Activated CD4-positive, alpha-beta T cell treated with anti-CD3 and anti-CD28 coated beads for 36 hours (primary cell): ENCODE results near the gene RNU4-1. TPM values are rescaled to one million over a fixed set of nuclear protein-coding genes. Genes with fewer than 3 reads are reported as not detected.
"Not testable (repeated sequence)": the region's sequence is repeated elsewhere in the genome, so short reads cannot be mapped to it uniquely, and the experiment has no call there.

Experiments used
- ATAC-seq: fragments of 200-7000 bp; cut with Tn5 transposase; one replicate; pipeline ENCODE4 v1.10.0; 2021; ENCODE audit warnings: mild to moderate bottlenecking, moderate library complexity
- CTCF ChIA-PET: fragments of 350-600 bp; sonication (Branson Sonifier 250); formaldehyde crosslinking; loops from one replicate; lab custom pipeline; 2021; ENCODE audit warnings: antibody characterized with exemption; lab: Charles Lee
- POLR2A ChIA-PET: fragments of 350-600 bp; sonication (Branson Sonifier 250); formaldehyde crosslinking; loops from one replicate; lab custom pipeline; 2021; ENCODE audit warnings: antibody characterized with exemption, inconsistent platforms; lab: Charles Lee
- DNase-seq: peaks from one replicate; pipeline ENCODE4 v3.0.0-alpha.2; 2020
- H3K27ac Mint-ChIP-seq: one replicate; pipeline ENCODE4 v1.8.0; 2021; ENCODE audit warnings: mixed read lengths
- H3K27me3 Mint-ChIP-seq: one replicate; pipeline ENCODE4 v1.8.0; 2021; ENCODE audit warnings: mixed read lengths
- H3K36me3 Mint-ChIP-seq: one replicate; pipeline ENCODE4 v1.8.0; 2021; ENCODE audit warnings: low read depth, mixed read lengths
- H3K4me1 Mint-ChIP-seq: one replicate; pipeline ENCODE4 v1.8.0; 2021; ENCODE audit warnings: mixed read lengths
- H3K4me3 Mint-ChIP-seq: one replicate; pipeline ENCODE4 v1.8.0; 2021; ENCODE audit warnings: mild to moderate bottlenecking, moderate library complexity, mixed read lengths
- H3K9me3 Mint-ChIP-seq: one replicate; pipeline ENCODE4 v1.8.0; 2021; ENCODE audit warnings: low read depth, mixed read lengths
- intact Hi-C, 2 experiments: fragments of 100-400 bp; cut with DNase I in 1 of 2; cut with micrococcal nuclease in 1 of 2; formaldehyde crosslinking; loops; one replicate each; pipeline versions ENCODE4 v1.14.2 to v1.15.1; 2022 to 2024; cut with DNase I, micrococcal nuclease
- total RNA-seq, 2 experiments: library from RNA; stranded (reverse); gene quantifications; one replicate each; pipeline ENCODE4 v1.2.3, GENCODE V29; 2021

Gene RNU4-1
- total RNA-seq, 2 experiments from 2014 or later, result 323 to 1,150 TPM

DNA sequence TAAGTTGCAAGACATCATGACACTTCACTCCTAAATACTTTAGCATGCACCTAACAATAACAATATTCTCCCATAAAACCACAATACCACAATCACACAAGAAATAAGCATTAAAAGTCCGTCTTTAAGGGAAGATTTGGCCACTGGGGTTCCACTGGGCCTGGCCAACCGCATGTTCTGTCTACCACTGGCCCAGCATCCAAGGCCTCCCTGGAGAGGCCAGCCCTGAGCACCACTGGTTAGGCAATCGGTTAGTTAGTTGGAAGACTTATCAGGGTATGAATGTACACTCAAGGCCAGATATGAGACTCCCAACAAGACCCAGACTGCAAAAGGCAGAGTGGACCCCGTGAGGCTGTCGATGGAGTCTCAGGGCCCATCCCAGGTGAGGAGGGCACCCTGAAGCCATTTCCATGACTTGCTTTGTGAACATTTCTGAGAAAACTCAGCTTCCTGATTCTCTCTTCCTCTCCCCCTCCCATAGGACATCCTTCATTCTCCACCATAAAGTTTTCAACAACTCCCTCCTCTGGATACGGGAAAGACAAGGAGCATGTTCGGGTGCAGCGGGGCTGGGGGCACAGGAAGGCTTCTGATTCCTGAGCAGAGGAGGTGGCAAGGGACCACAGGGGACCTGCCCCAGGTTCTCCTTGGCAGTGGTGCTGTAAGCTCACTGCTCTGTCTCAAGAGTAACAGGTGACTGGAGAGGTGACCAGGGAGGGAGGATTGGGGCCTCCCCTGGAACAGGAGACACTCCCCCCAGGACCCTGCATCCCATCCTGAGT is 33.4 kb downstream of the RNU4-1 start:
- intact Hi-C loops, result no loop called here
- Mint-ChIP-seq H3K4me1 (peaks cover 88% of the 10 kb centered on the region), H3K36me3 (peaks cover 21% of the 10 kb centered on the region), H3K9me3 (no peaks in the 10 kb centered on the region), H3K4me3 (no peak overlapping the region), H3K27me3 (no peaks in the 10 kb centered on the region), H3K27ac (peak overlapping the region; percentile 52)
- ATAC-seq, result no peak
- POLR2A ChIA-PET, result interaction anchor here (0.7 to 4.1 kb wide), 2 partner anchors 9 to 32 kb away, joined by 3 to 30 read pairs; partner anchors contain the start of genes RNU4-1 and RNU4-2
- DNase-seq, result no peak
- CTCF ChIA-PET, result interaction anchor here (1.2 to 24.9 kb wide), 3 partner anchors 10 to 43 kb away, joined by 3 to 518 read pairs (median 72); partner anchors contain the start of gene SIRT4

DNA sequence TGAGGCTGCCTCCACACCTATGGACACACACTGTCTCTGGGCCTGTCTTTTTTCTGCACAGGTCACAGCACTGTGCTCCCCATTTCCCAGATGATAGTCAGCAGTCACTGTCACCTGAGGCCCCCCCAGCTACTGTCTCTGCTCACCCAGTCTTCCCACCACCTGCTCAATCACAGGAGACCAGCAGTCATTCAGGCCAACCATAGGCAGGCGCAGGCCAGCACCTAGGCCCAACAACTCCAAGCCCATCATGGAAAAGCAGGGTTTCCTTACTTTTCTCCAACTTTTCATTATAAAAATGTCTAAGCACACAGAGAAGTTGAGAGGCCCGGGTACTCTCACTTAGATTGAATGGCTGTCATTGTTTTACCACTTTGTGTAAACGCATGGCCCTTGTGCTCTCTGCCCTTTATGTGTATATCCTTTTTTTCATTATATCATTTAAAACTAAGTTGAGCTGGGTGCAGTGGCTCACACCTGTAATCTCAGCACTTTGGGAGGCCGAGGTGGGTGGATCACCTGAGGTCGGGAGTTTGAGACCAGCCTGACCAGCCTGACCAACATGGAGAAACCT is 34.6 kb downstream of the RNU4-1 start:
- ATAC-seq (no peak), DNase-seq (no peak)
- Mint-ChIP-seq H3K36me3 (peaks cover 25% of the 10 kb centered on the region), H3K27me3 (no peaks in the 10 kb centered on the region), H3K4me3 (no peak overlapping the region), H3K27ac (peak overlapping the region; percentile 76), H3K9me3 (no peaks in the 10 kb centered on the region), H3K4me1 (peaks cover 87% of the 10 kb centered on the region)
- ChIA-PET CTCF (interaction anchor here (9.7 to 24.9 kb wide), 2 partner anchors 9 to 30 kb away, joined by 72 to 518 read pairs; no protein-coding TSS in a partner anchor), POLR2A (interaction anchor here (0.7 to 4.1 kb wide), 2 partner anchors 8 to 33 kb away, joined by 3 to 30 read pairs; partner anchors contain the start of genes RNU4-1 and RNU4-2)
- intact Hi-C loops, result no loop called here

DNA sequence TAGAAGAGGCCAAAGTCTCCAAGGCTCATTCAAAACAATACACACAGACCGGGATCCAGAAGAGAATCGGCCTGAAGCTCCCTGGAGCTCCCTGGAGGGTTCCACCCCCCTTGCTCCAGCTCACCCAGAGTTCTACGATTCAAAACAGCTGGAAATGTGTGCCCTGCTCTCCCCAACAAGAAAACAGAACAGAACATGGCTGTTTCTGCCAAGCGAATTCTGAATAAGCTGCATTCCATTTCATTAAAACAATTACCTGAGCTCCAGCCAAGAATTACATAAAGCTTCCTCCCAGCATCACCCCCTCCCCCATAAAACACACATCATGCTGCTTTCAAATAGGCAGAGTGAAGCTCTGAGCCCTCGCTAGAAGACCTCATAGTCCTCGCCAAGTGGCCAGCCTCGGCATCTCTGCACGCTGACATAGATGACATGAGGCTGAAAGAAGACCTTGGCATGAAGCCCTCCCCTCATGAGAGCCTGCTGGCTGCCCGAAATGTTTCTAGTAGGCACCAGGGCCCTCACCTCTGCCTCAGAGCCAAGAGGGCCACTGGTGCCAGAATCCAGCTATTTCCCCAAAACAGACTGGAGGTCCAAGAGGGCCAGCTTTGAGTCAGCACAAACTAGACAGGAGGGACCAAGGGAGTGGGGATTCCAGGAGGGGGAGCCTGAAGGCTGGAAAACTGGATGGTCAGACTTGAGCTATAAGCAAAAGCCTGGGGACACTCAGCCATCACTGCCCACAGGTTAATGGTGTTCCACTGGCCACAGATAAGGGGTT is 35.8 kb downstream of the RNU4-1 start:
- H3K27me3 Mint-ChIP-seq, result no peaks in the 10 kb centered on the region
- intact Hi-C loops, result no loop called here
- DNase-seq (no peak), ATAC-seq (no peak)
- peaks cover 25% of the 10 kb centered on the region for H3K36me3 Mint-ChIP-seq
- H3K9me3 Mint-ChIP-seq, result no peaks in the 10 kb centered on the region
- ChIA-PET POLR2A (interaction anchor here (0.6 to 4.1 kb wide), 3 partner anchors 8 to 56 kb away, joined by 3 to 30 read pairs (median 3); partner anchors contain the start of genes PXN, RNU4-1 and RNU4-2), CTCF (interaction anchor here (0.9 to 24.9 kb wide), 7 partner anchors 8 to 29 kb away, joined by 3 to 518 read pairs (median 5); partner anchors contain the start of gene PXN)
- peaks cover 87% of the 10 kb centered on the region for H3K4me1 Mint-ChIP-seq
- peak overlapping the region; percentile 76 for H3K27ac Mint-ChIP-seq
- no peak overlapping the region for H3K4me3 Mint-ChIP-seq

DNA sequence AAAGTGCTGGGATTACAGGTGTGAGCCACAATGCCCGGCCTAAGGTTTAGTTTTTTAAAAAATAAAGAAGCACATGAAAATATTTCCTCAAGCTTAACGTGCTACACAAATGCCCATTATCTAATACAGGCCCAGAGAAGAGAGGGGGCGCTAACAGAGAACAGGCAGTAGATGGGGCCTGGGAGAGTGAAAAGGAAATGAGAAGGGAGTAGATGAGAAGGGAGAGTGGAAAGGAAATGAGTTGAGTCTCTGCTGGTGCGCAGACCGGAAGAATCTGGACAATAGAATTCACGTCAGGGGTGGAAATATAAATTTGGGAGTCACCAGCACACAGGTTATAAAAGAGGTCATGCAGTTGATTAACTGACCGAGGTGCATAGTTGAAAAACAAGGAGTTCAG is 38.2 kb downstream of the RNU4-1 start:
- ChIA-PET POLR2A (interaction anchor here (0.7 to 1.9 kb wide), 2 partner anchors 37 to 239 kb away, joined by 6 read pairs; partner anchors contain the start of gene RNU4-2), CTCF (interaction anchor here (0.6 to 24.9 kb wide), 6 partner anchors 8 to 377 kb away, joined by 3 to 518 read pairs (median 8); no protein-coding TSS in a partner anchor)
- H3K4me3 Mint-ChIP-seq, result no peak overlapping the region
- H3K4me1 Mint-ChIP-seq, result peaks cover 84% of the 10 kb centered on the region
- H3K27me3 Mint-ChIP-seq, result no peaks in the 10 kb centered on the region
- H3K27ac Mint-ChIP-seq, result peak overlapping the region; percentile 83
- ATAC-seq (no peak), DNase-seq (no peak)
- H3K9me3 Mint-ChIP-seq, result no peaks in the 10 kb centered on the region
- intact Hi-C loops, result no loop called here
- peaks cover 24% of the 10 kb centered on the region for H3K36me3 Mint-ChIP-seq

DNA sequence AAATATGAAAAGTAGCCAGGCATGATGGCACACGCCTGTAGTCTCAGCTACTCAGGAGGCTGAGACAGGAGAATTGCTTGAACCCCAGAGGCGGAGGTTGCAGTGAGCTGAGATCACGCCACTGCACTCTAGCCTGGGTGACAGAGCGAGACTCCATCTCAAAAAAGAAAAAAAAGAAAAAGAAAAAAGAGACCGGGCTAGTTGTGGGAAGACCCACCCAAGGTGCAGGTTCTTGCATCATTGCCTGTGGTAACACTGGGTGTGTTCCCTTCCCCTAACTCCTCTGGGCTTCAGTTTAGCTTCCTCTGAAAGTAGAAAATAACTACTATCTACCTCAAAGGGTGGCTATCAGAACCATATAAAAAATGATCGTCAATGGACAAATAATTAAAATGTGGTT is 39.7 kb downstream of the RNU4-1 start:
- H3K9me3 Mint-ChIP-seq, H3K27me3 Mint-ChIP-seq, intact Hi-C loops, DNase-seq: not testable (repeated sequence)
- Mint-ChIP-seq H3K4me3 (peak overlapping the region; percentile 65), H3K27ac (peak overlapping the region; percentile 96), H3K36me3 (peaks cover 23% of the 10 kb centered on the region), H3K4me1 (peaks cover 87% of the 10 kb centered on the region)
- ATAC-seq, result peak; percentile 4
- POLR2A ChIA-PET, result interaction anchor here (1.9 kb wide), 2 partner anchors 38 to 52 kb away, joined by 6 to 15 read pairs; partner anchors contain the start of genes RNU4-2 and RPLP0
- CTCF ChIA-PET, result interaction anchor here (0.7 to 24.9 kb wide), 6 partner anchors 10 to 52 kb away, joined by 3 to 518 read pairs (median 8); partner anchors contain the start of genes PXN and RNU4-1

DNA sequence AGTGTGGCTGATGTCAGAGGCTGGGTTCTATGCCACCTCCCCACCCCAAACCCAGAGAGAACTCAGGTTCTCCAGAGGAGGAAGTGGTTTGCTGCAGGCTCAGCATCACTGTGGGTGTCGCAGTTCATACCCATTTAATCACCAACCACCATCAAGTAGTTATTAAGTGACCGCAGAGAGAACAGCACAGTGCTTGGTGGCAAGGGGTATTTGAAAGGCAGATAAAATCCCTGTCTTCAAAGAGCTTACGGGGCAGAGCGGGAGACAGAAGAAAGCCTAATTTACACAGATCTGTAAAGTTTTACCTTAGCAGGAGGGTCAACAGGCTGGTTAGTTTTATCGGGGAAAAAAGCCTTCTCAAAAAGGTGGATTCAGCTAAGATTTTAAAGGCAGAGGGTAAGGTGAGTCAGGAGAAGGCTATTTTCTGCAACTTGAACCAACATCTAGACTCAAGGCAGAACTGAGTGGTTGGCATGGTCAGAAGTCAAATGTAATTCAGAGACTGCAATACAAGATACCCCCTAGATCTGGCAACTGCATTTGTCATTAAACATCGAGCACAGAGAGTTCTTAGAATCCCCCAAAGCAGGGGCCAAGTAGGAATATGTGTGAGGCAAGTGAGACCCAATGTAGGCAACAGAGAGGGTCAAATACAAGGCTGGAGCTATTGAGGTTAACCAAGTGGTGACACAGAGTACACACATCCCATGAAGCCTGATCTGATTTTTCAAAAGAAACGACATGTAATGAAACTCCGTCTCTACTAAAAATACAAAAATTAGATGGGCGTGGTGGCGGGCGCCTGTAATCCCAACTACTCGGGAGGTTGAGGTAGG is 40.7 kb downstream of the RNU4-1 start:
- Mint-ChIP-seq H3K9me3 (no peaks in the 10 kb centered on the region), H3K27ac (peak overlapping the region; percentile 96), H3K27me3 (no peaks in the 10 kb centered on the region), H3K4me1 (peaks cover 86% of the 10 kb centered on the region), H3K36me3 (peaks cover 23% of the 10 kb centered on the region), H3K4me3 (peak overlapping the region; percentile 65)
- DNase-seq, result peak; percentile 79
- POLR2A ChIA-PET, result interaction anchor here (0.6 to 1.9 kb wide), 3 partner anchors 16 to 51 kb away, joined by 3 to 15 read pairs (median 12); partner anchors contain the start of genes RNU4-2 and RPLP0
- CTCF ChIA-PET, result interaction anchor here (0.6 to 24.9 kb wide), 8 partner anchors 11 to 51 kb away, joined by 3 to 518 read pairs (median 8); partner anchors contain the start of gene PXN
- intact Hi-C loops, result loop anchor here (1.0 kb wide), 3 partner anchors 10 to 21 kb away; partner anchors contain the start of gene PXN (in 1 of the 2)
- peak; percentile 81 for ATAC-seq

DNA sequence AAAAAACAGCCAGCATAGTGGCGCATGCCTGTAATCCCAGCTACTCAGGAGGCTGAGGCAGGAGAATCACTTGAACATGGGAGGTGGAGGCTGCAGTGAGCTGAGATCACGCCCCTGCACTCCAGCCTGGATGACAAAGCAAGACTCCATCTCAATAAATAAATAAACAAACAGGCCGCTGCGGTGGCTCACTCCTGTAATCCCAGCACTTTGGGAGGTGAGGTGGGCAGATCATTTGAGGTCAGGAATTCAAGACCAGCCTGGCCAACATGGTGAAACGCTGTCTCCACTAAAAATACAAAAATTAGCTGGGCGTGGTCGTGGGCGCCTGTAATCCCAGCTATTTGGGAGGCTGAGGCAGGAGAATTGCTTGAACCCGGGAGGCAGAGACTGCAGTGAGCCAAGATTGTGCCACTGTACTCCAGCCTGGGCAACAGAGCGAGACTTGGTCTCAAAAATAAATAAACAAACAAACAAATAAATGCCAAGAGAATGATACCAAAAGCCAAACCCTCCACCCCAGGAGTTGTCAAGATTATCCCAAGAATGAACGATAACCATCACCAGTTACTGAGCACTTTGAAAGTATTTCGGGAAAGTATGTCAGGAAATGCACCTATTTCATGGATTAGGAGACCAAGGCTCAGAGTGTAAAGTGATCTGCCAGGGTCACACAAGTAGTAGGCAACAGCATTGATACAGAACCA is 41.5 kb downstream of the RNU4-1 start:
- ATAC-seq, H3K27me3 Mint-ChIP-seq, DNase-seq, H3K9me3 Mint-ChIP-seq: not testable (repeated sequence)
- Mint-ChIP-seq H3K27ac (peak overlapping the region; percentile 96), H3K36me3 (peaks cover 23% of the 10 kb centered on the region), H3K4me3 (peak overlapping the region; percentile 65), H3K4me1 (peaks cover 84% of the 10 kb centered on the region)
- ChIA-PET CTCF (interaction anchor here (1.0 to 24.9 kb wide), 5 partner anchors 11 to 23 kb away, joined by 3 to 518 read pairs (median 12); partner anchors contain the start of gene PXN), POLR2A (interaction anchor here (1.4 to 1.9 kb wide), 3 partner anchors 40 to 50 kb away, joined by 12 to 15 read pairs (median 13); partner anchors contain the start of genes RNU4-2 and RPLP0)
- intact Hi-C loops, result loop anchor here (1.0 kb wide), 3 partner anchors 11 to 20 kb away; partner anchors contain the start of gene PXN (in 1 of the 2)

DNA sequence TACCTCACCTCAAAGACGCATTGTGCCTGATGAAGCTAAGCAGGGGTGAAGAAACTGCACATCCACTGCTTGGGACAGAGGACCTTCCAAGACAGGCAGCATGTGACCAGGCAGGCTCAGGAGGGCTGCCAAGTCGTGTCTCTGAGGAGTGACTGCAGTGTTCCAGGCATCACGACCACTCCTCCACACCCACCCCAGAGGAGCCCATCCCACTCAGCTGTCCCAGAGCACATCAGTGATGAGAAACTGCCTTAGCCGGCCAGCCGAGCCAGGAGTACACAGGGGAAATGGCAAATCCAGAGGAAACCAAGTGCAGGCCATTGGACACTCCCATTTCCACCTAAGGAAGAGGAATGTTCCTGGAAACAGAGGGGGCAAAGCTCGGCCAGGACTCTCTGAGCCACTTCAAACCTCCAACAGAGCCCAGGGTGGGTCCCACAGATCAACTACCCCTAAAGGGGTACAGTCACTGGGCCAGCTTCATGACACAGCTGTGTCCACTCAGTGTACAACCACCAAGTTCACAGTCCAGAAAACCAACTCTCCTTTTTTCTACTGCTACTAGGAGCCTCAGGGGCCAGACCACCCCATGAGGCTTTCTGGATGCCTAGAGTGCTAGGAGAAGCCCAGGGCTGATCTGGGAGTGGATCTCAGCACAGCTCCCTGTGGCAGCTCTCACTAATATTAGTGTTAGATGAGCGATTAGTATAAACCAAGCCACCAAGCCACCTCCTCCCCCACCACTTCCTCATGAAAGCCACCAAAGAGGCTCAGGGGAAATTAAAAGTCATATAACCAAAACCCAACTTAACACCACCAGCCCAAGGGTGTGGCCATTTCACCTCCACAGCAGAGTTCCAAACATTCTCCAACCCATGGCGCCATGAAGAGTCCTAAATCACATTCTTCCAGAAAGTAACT is 42.9 kb downstream of the RNU4-1 start:
- H3K27me3 Mint-ChIP-seq, result no peaks in the 10 kb centered on the region
- ATAC-seq (peak; percentile 10), DNase-seq (peak; percentile 51)
- CTCF ChIA-PET, result interaction anchor here (0.5 to 24.9 kb wide), 9 partner anchors 10 to 579 kb away, joined by 3 to 518 read pairs (median 5); partner anchors contain the start of genes PXN and RPLP0
- peaks cover 20% of the 10 kb centered on the region for H3K36me3 Mint-ChIP-seq
- H3K4me3 Mint-ChIP-seq, result peak overlapping the region; percentile 10
- H3K27ac Mint-ChIP-seq, result peak overlapping the region; percentile 74
- POLR2A ChIA-PET, result interaction anchor here (0.6 to 3.0 kb wide), 8 partner anchors 9 to 243 kb away, joined by 3 to 30 read pairs (median 4); partner anchors contain the start of genes RNU4-1, RNU4-2 and RPLP0
- H3K9me3 Mint-ChIP-seq, result no peaks in the 10 kb centered on the region
- H3K4me1 Mint-ChIP-seq, result peaks cover 80% of the 10 kb centered on the region
- intact Hi-C loops, result no loop called here
